Measurements from ENCODE around the gene SYT8. TPM values are rescaled to one million over a fixed set of nuclear protein-coding genes. Genes with fewer than 3 reads are reported as not detected.

The SYT8 gene
- total RNA-seq, result not detected
- total RNA-seq (2013), result not detected
- 0 to 0.36 (median 0) reads per million in 29 experiments for total RNA-seq

DNA sequence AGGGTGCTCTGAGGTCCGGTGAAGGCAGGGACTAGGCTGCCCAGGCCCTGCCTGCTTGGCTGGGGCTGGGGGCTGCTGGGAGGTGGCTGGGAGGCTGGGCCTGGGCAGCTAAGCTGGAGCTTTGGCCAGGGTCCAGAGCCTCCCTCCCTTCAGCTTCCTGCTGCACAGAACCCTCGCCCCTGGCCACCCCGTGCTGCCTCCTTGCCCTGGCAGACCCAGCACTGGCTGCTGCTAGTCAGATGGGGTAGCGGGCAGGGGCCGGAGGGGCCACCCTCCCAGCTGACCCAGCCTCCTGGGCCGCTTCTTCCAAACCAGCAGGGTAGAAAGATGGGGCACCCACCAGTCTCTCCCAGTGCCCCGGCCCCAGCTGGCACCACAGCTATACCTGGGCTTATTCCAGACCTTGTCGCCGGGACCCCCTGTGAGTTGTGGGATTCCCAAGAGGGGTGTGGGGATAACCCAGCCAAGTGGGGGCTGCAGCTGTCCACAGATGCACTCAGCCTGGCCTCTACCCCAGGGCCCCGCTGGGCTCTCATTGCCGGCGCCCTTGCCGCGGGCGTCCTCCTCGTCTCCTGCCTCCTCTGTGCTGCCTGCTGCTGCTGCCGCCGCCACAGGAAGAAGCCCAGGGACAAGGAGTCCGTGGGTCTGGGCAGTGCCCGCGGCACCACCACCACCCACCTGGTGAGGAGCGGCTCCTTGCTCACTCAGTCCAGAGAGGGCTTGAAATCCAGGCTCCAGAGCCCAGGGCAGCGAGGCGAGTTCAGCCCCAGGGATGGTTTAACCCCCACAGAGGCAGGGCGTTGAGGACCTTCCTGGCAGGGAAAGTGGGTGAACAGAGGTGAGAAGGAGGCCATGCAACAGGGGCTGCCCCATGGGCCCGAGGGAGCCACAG, at the start of gene SYT8:
SYT8 (plus strand) TSS at position 212 of the 892 bp plus-strand sequence; CDS start at position 328, 116 bp downstream.
- ChIA-PET CTCF (interaction anchor here (0.6 to 5.6 kb wide), 5 partner anchors 47 to 182 kb away, joined by 3 to 70 read pairs (median 3); no protein-coding TSS in a partner anchor), POLR2A (interaction anchor here in 1 of 2 donors (0.5 to 0.6 kb wide), 2 partner anchors 37 to 63 kb away, joined by 3 to 5 read pairs; no protein-coding TSS in a partner anchor)
- no peak within 1 kb of the TSS for H3K27ac Mint-ChIP-seq
- Histone ChIP-seq H3K27me3 (replicated peaks in 1 of 2; ENCODE audit: control insufficient read depth in 2 of 2, extremely low read depth in 1 of 2, insufficient read depth in 2 of 2, low read length in 1 of 2) (peaks cover 0 to 53% of the 10 kb centered on the region in 2 experiments), H3K9me3 (no peaks in the 10 kb centered on the region), H3K27ac (ENCODE audit: low read length) (no peak within 1 kb of the TSS), H3K4me3 (ENCODE audit: control insufficient read depth in 1 of 2, extremely low read depth in 1 of 2, low read length in 1 of 2) (no peak within 1 kb of the TSS), H3K4me1 (ENCODE audit: control insufficient read depth in 1 of 2, extremely low read depth in 1 of 2, insufficient read depth in 2 of 2, low read length in 2 of 2) (peaks cover 3 to 32% of the 10 kb centered on the region in 2 experiments), H3K36me3 (ENCODE audit: control insufficient read depth in 2 of 2, extremely low read depth in 1 of 2, insufficient read depth in 1 of 2, low read length in 1 of 2) (no peaks in the 10 kb centered on the region)
- no peak within 1 kb of the TSS for H3K4me3 Mint-ChIP-seq
- no peaks in the 10 kb centered on the region for H3K9me3 Mint-ChIP-seq
- H3K27me3 Mint-ChIP-seq, result peaks cover 0 to 17% of the 10 kb centered on the region in 2 donors
- 89% methylated on average over 20 of the region's 26 CpGs for WGBS (ENCODE audit: insufficient coverage)
- peaks cover 4 to 11% (median 11%) of the 10 kb centered on the region in 3 donors for H3K4me1 Mint-ChIP-seq
- no peaks in the 10 kb centered on the region for H3K36me3 Mint-ChIP-seq
- DNase-seq (no peak), ATAC-seq (replicated peaks in 1 of 4) (no peak)

- Histone ChIP-seq H3K4me1 (ENCODE audit: control insufficient read depth in 1 of 2, extremely low read depth in 1 of 2, insufficient read depth in 2 of 2, low read length in 2 of 2) (no peaks in the 10 kb centered on the region), H3K36me3 (ENCODE audit: control insufficient read depth in 2 of 2, extremely low read depth in 1 of 2, insufficient read depth in 1 of 2, low read length in 1 of 2) (no peaks in the 10 kb centered on the region), H3K4me3 (ENCODE audit: control insufficient read depth in 1 of 2, extremely low read depth in 1 of 2, low read length in 1 of 2) (no peak overlapping the region), H3K27ac (ENCODE audit: low read length) (no peak overlapping the region), H3K9me3 (no peaks in the 10 kb centered on the region), H3K27me3 (replicated peaks in 1 of 2; ENCODE audit: control insufficient read depth in 2 of 2, extremely low read depth in 1 of 2, insufficient read depth in 2 of 2, low read length in 1 of 2) (peaks cover 0 to 6% of the 10 kb centered on the region in 2 experiments)
- peaks cover 0 to under 1% (median 0%) of the 10 kb centered on the region in 3 donors for H3K4me1 Mint-ChIP-seq
- H3K4me3 Mint-ChIP-seq, result no peak overlapping the region
- H3K27ac Mint-ChIP-seq, result no peak overlapping the region
- H3K36me3 Mint-ChIP-seq, result no peaks in the 10 kb centered on the region
- ChIA-PET POLR2A (no interaction called here), CTCF (no interaction called here)
- DNase-seq (no peak), ATAC-seq (replicated peaks in 1 of 4) (no peak)
- H3K9me3 Mint-ChIP-seq, result no peaks in the 10 kb centered on the region
- no peaks in the 10 kb centered on the region for H3K27me3 Mint-ChIP-seq
- 86% methylated on average over 12 of the region's 21 CpGs for WGBS (ENCODE audit: insufficient coverage)
Observed at GRCh38 chr11:1785749-1786413, 48.9 kb upstream of the SYT8 start.

DNA sequence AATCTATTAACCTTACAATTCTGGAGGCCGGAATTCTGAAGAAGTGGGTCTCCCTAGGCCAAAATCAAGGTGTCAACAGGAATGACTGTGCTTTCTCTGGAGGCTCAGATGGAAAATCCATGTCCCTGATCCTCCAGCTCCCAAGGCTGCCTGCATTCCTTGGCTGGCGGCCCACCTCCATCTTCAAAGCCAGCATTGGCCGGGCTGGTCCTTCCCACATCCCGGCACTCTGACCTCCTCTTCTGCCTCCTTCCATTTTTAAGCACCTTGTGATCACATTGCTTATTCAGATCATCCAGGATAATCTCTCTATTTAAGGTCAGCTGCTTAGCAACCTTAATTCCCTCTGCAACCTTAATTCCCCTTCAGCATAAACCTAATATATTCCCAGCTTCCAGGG, 48.3 kb upstream of the SYT8 start:
- POLR2A ChIA-PET, result no interaction called here
- ATAC-seq (replicated peaks in 1 of 4), result no peak

GRCh38 chr11:1791912-1792311, 42.9 kb upstream of the SYT8 start:
- H3K27me3 ChIP-seq (replicated peaks in 1 of 2; ENCODE audit: control insufficient read depth in 2 of 2, extremely low read depth in 1 of 2, insufficient read depth in 2 of 2, low read length in 1 of 2), result peaks cover 0 to 15% of the 10 kb centered on the region in 2 experiments
- Mint-ChIP-seq H3K27ac (no peak overlapping the region), H3K36me3 (peaks cover 2% of the 10 kb centered on the region), H3K27me3 (peaks cover 9 to 18% of the 10 kb centered on the region in 2 donors), H3K9me3 (peaks cover 0 to 6% (median 0%) of the 10 kb centered on the region in 3 donors), H3K4me1 (peaks cover 0 to 7% (median 6%) of the 10 kb centered on the region in 3 donors), H3K4me3 (no peak overlapping the region)
- H3K27ac ChIP-seq (ENCODE audit: low read length), result no peak overlapping the region
- ATAC-seq (replicated peaks in 1 of 4) (no peak), DNase-seq (no peak)
- WGBS (ENCODE audit: insufficient coverage), result 95% methylated on average over 3 of the region's 6 CpGs
- H3K9me3 ChIP-seq, result no peaks in the 10 kb centered on the region
- CTCF ChIA-PET, result no interaction called here
- H3K4me3 ChIP-seq (ENCODE audit: control insufficient read depth in 1 of 2, extremely low read depth in 1 of 2, low read length in 1 of 2), result no peak overlapping the region
- POLR2A ChIA-PET, result no interaction called here
- H3K4me1 ChIP-seq (ENCODE audit: control insufficient read depth in 1 of 2, extremely low read depth in 1 of 2, insufficient read depth in 2 of 2, low read length in 2 of 2), result peaks cover 0 to 4% of the 10 kb centered on the region in 2 experiments
- no peaks in the 10 kb centered on the region for H3K36me3 ChIP-seq (ENCODE audit: control insufficient read depth in 2 of 2, extremely low read depth in 1 of 2, insufficient read depth in 1 of 2, low read length in 1 of 2)

More for the DNA sequence above, 48.3 kb upstream of the SYT8 start:
- H3K27me3 Mint-ChIP-seq, result no peaks in the 10 kb centered on the region
- Histone ChIP-seq H3K4me1 (ENCODE audit: control insufficient read depth in 1 of 2, extremely low read depth in 1 of 2, insufficient read depth in 2 of 2, low read length in 2 of 2) (no peaks in the 10 kb centered on the region), H3K27ac (ENCODE audit: low read length) (no peak overlapping the region), H3K27me3 (replicated peaks in 1 of 2; ENCODE audit: control insufficient read depth in 2 of 2, extremely low read depth in 1 of 2, insufficient read depth in 2 of 2, low read length in 1 of 2) (peaks cover 0 to 6% of the 10 kb centered on the region in 2 experiments), H3K4me3 (ENCODE audit: control insufficient read depth in 1 of 2, extremely low read depth in 1 of 2, low read length in 1 of 2) (no peak overlapping the region), H3K36me3 (ENCODE audit: control insufficient read depth in 2 of 2, extremely low read depth in 1 of 2, insufficient read depth in 1 of 2, low read length in 1 of 2) (no peaks in the 10 kb centered on the region), H3K9me3 (no peaks in the 10 kb centered on the region)
- WGBS (ENCODE audit: insufficient coverage), result 91% methylated on average over 4 of the region's 4 CpGs
- H3K4me1 Mint-ChIP-seq, result no peaks in the 10 kb centered on the region
- CTCF ChIA-PET, result no interaction called here
- no peaks in the 10 kb centered on the region for H3K9me3 Mint-ChIP-seq
- H3K27ac Mint-ChIP-seq, result no peak overlapping the region
- H3K4me3 Mint-ChIP-seq, result no peak overlapping the region
- no peaks in the 10 kb centered on the region for H3K36me3 Mint-ChIP-seq
- no peak for DNase-seq

GRCh38 chr11:1792461-1792860, 42.3 kb upstream of the SYT8 start:
- POLR2A ChIA-PET, result no interaction called here
- no peak for ATAC-seq (replicated peaks in 1 of 4)

DNA sequence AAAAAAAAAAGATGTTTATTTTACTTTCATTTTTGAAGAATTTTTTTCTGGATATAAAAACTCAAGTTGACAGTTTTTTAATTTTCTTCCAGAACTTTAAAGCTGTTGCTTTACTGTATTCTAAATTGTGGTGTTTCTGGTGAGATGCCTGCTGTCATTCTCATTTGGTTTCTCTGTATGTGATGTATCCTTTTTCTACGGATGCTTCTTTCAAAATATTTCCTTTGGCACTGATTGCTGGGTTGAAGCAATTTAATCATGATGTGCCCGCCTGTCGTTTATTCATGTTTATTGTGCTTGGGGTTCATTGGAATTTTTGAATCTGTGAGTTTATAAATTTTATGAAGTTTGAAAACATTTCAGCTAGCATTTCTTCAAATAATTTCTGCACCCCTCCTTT, 41.7 kb upstream of the SYT8 start:
- peaks cover 0 to 4% of the 10 kb centered on the region in 2 experiments for H3K4me1 ChIP-seq (ENCODE audit: control insufficient read depth in 1 of 2, extremely low read depth in 1 of 2, insufficient read depth in 2 of 2, low read length in 2 of 2)
- no peak for ATAC-seq (replicated peaks in 1 of 4)
- CTCF ChIA-PET, result interaction anchor here in 1 of 2 donors (0.8 kb wide), 1 partner anchor 99 kb away, joined by 3 read pairs; no protein-coding TSS in a partner anchor
- DNase-seq, result no peak
- no peaks in the 10 kb centered on the region for H3K9me3 ChIP-seq
- H3K27ac ChIP-seq (ENCODE audit: low read length), result no peak overlapping the region
- Mint-ChIP-seq H3K36me3 (peaks cover 2% of the 10 kb centered on the region), H3K27ac (no peak overlapping the region), H3K9me3 (peaks cover 0 to 6% (median 0%) of the 10 kb centered on the region in 3 donors), H3K27me3 (peaks cover 10 to 25% of the 10 kb centered on the region in 2 donors), H3K4me3 (no peak overlapping the region), H3K4me1 (peaks cover 0 to 7% (median 6%) of the 10 kb centered on the region in 3 donors)
- no peak overlapping the region for H3K4me3 ChIP-seq (ENCODE audit: control insufficient read depth in 1 of 2, extremely low read depth in 1 of 2, low read length in 1 of 2)
- peaks cover 0 to 20% of the 10 kb centered on the region in 2 experiments for H3K27me3 ChIP-seq (replicated peaks in 1 of 2; ENCODE audit: control insufficient read depth in 2 of 2, extremely low read depth in 1 of 2, insufficient read depth in 2 of 2, low read length in 1 of 2)
- H3K36me3 ChIP-seq (ENCODE audit: control insufficient read depth in 2 of 2, extremely low read depth in 1 of 2, insufficient read depth in 1 of 2, low read length in 1 of 2), result no peaks in the 10 kb centered on the region
- POLR2A ChIA-PET, result no interaction called here
- 100% methylated on average over 1 of the region's 3 CpGs for WGBS (ENCODE audit: insufficient coverage)

More at GRCh38 chr11:1792461-1792860, 42.3 kb upstream of the SYT8 start:
- peaks cover 0 to 6% (median 0%) of the 10 kb centered on the region in 3 donors for H3K9me3 Mint-ChIP-seq
- H3K4me3 Mint-ChIP-seq, result peak overlapping the region in 1 of 3 donors; percentile 56
- peaks cover 0 to 18% of the 10 kb centered on the region in 2 experiments for H3K27me3 ChIP-seq (replicated peaks in 1 of 2; ENCODE audit: control insufficient read depth in 2 of 2, extremely low read depth in 1 of 2, insufficient read depth in 2 of 2, low read length in 1 of 2)
- CTCF ChIA-PET, result no interaction called here
- no peak overlapping the region for H3K4me3 ChIP-seq (ENCODE audit: control insufficient read depth in 1 of 2, extremely low read depth in 1 of 2, low read length in 1 of 2)
- peaks cover 0 to 7% (median 6%) of the 10 kb centered on the region in 3 donors for H3K4me1 Mint-ChIP-seq
- H3K27ac ChIP-seq (ENCODE audit: low read length), result no peak overlapping the region
- 58% methylated on average over 11 of the region's 12 CpGs for WGBS (ENCODE audit: insufficient coverage)
- no peaks in the 10 kb centered on the region for H3K36me3 ChIP-seq (ENCODE audit: control insufficient read depth in 2 of 2, extremely low read depth in 1 of 2, insufficient read depth in 1 of 2, low read length in 1 of 2)
- peaks cover 10 to 22% of the 10 kb centered on the region in 2 donors for H3K27me3 Mint-ChIP-seq
- peaks cover 0 to 4% of the 10 kb centered on the region in 2 experiments for H3K4me1 ChIP-seq (ENCODE audit: control insufficient read depth in 1 of 2, extremely low read depth in 1 of 2, insufficient read depth in 2 of 2, low read length in 2 of 2)
- H3K9me3 ChIP-seq, result no peaks in the 10 kb centered on the region
- peak overlapping the region in 1 of 2 donors; percentile 85 for H3K27ac Mint-ChIP-seq
- peaks cover 2% of the 10 kb centered on the region for H3K36me3 Mint-ChIP-seq
- peak in 1 of 35 experiments; percentile 19 for DNase-seq

All from T-cell (primary cell).